ENCODE data around the gene HYAL2.

HYAL2 gene

DNA sequence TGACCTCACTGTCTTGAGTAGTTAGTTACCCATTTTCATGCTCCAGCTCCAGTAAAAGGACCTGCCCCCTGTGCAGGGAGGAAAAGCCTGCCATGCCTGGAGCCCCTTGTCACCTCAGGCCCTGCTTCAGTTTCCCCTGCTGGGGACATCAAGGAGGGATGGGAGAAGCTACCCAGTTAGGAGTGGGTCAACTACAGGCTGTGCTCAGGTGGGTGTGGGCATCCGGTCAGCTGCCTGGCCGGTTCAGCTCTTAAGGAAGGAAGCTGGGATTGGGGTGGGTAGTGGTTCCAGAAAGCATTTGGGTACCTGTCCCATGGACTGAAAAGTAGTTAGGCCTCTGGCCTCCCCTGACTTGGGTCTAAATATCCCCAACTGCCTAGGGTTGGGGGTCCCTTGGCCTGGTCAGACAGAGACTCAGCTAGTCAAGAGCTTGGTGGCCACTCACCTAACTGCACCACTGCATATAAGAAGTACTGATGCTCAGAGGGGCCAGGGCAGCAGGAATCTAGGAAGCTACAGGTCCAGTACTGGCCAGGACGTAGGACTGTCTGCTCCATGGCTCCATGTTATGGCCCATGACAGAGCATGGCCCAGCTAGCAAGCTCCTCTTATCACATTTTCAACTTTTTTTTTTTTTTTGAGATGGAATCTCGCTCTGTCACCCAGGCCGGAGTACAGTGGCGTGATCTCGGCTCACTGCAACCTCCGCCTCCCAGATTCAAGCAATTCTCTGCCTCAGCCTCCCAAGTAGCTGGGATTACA is 43.1 kb downstream of the HYAL2 start:
- H3K79me2 ChIP-seq (ENCODE audit: insufficient read depth, low read length) = no peaks in the 10 kb centered on the region
- no peaks in the 10 kb centered on the region for H3K9me2 ChIP-seq (replicated peaks; ENCODE audit: low read depth, low read length)
- H2AFZ ChIP-seq (ENCODE audit: low read length) = no peak overlapping the region
- no peak for TF ChIP-seq EZH2phosphoT487 (IDR thresholded peaks at IDR 0.05; ENCODE audit: borderline replicate concordance)
- TF ChIP-seq CTCF (conservative IDR thresholded peaks at IDR 0.05; ENCODE audit: low read length) = no peak
- H4K20me1 ChIP-seq (ENCODE audit: insufficient read depth, low read length, poor library complexity, severe bottlenecking) = no peaks in the 10 kb centered on the region
- H3K27me3 ChIP-seq (ENCODE audit: insufficient read depth, low read length, poor library complexity, severe bottlenecking) = no peaks in the 10 kb centered on the region
- H3K36me3 ChIP-seq (ENCODE audit: insufficient read depth, low read length) = no peaks in the 10 kb centered on the region
- no peaks in the 10 kb centered on the region for H3K9me3 ChIP-seq (ENCODE audit: insufficient read depth, low read depth, low read length)
- no peaks in the 10 kb centered on the region for H3K4me1 ChIP-seq (ENCODE audit: insufficient read depth, low read length, poor library complexity, severe bottlenecking)
- no peak overlapping the region for H3K9ac ChIP-seq (ENCODE audit: low read depth, low read length, poor library complexity, severe bottlenecking)
- no peak overlapping the region for H3K4me3 ChIP-seq (ENCODE audit: low read length, poor library complexity, severe bottlenecking)
- no peaks in the 10 kb centered on the region for H3F3A ChIP-seq (ENCODE audit: low read depth)
- no peak overlapping the region for H3K4me2 ChIP-seq (ENCODE audit: low read depth, low read length, poor library complexity, severe bottlenecking)

- H3K9me3 ChIP-seq (ENCODE audit: insufficient read depth, low read depth, low read length) = no peaks in the 10 kb centered on the region
- H3K27me3 ChIP-seq (ENCODE audit: insufficient read depth, low read length, poor library complexity, severe bottlenecking) = no peaks in the 10 kb centered on the region
- no peaks in the 10 kb centered on the region for H3K79me2 ChIP-seq (ENCODE audit: insufficient read depth, low read length)
- no peak within 1 kb of the TSS for H2AFZ ChIP-seq (ENCODE audit: low read length)
- TF ChIP-seq EZH2phosphoT487 (IDR thresholded peaks at IDR 0.05; ENCODE audit: borderline replicate concordance) (no peak), CTCF (conservative IDR thresholded peaks at IDR 0.05; ENCODE audit: low read length) (no peak)
- no peak within 1 kb of the TSS for H3K9ac ChIP-seq (ENCODE audit: low read depth, low read length, poor library complexity, severe bottlenecking)
- no peak within 1 kb of the TSS for H3K4me2 ChIP-seq (ENCODE audit: low read depth, low read length, poor library complexity, severe bottlenecking)
- H3K4me1 ChIP-seq (ENCODE audit: insufficient read depth, low read length, poor library complexity, severe bottlenecking) = no peaks in the 10 kb centered on the region
- H4K20me1 ChIP-seq (ENCODE audit: insufficient read depth, low read length, poor library complexity, severe bottlenecking) = no peaks in the 10 kb centered on the region
- no peak within 1 kb of the TSS for H3K4me3 ChIP-seq (ENCODE audit: low read length, poor library complexity, severe bottlenecking)
- H3K36me3 ChIP-seq (ENCODE audit: insufficient read depth, low read length) = no peaks in the 10 kb centered on the region
- H3F3A ChIP-seq (ENCODE audit: low read depth) = no peaks in the 10 kb centered on the region
- H3K9me2 ChIP-seq (replicated peaks; ENCODE audit: low read depth, low read length) = no peaks in the 10 kb centered on the region
Measured at GRCh38 chr3:50278880-50279224, 43.7 kb downstream of the HYAL2 start, which contains the start of gene LSMEM2. TSS of gene LSMEM2 (plus strand) at chr3:50279087. CDS start at chr3:50279114, 27 bp downstream.

DNA sequence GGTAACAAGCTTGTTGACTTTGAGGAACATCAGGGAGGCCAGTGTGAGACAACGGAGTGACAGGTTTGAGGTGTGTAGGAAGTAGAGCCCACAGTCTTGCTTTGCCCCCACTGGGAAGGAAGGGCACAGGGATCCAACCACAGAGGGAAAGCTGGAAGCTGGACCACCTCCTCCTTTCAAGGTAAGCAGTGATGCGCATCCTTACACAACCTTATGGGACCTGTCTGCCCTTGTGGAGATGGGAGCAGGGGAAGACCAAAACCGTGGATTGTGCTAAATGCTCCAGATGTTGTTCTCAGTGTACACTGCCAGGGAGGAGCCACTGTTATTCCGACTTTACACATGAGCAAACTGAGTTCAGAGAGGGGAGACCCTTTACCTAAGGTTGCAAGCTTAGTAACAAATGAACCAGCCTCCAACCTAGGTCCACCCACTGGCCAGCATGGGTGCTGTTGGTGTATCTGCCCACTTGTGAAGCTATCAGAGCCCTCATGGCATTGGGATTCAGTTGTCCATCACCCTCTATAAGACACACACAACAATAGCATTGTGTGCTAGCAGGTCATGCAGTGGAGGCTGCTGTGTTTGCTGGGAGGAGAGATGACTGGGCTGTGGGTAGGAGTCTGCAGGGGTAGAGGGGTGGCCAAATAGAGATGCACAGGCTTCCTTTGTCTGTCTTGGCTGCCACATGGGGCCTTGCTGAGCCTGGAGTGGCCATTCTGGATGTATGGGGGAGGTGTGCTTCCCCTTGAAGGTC is 44.2 kb downstream of the HYAL2 start:
- H3K9me2 ChIP-seq (replicated peaks; ENCODE audit: low read depth, low read length) = no peaks in the 10 kb centered on the region
- H3K79me2 ChIP-seq (ENCODE audit: insufficient read depth, low read length) = no peaks in the 10 kb centered on the region
- no peak overlapping the region for H3K9ac ChIP-seq (ENCODE audit: low read depth, low read length, poor library complexity, severe bottlenecking)
- no peaks in the 10 kb centered on the region for H3F3A ChIP-seq (ENCODE audit: low read depth)
- no peaks in the 10 kb centered on the region for H3K4me1 ChIP-seq (ENCODE audit: insufficient read depth, low read length, poor library complexity, severe bottlenecking)
- TF ChIP-seq CTCF (conservative IDR thresholded peaks at IDR 0.05; ENCODE audit: low read length) (no peak), EZH2phosphoT487 (IDR thresholded peaks at IDR 0.05; ENCODE audit: borderline replicate concordance) (no peak)
- no peak overlapping the region for H3K4me2 ChIP-seq (ENCODE audit: low read depth, low read length, poor library complexity, severe bottlenecking)
- no peaks in the 10 kb centered on the region for H3K36me3 ChIP-seq (ENCODE audit: insufficient read depth, low read length)
- no peaks in the 10 kb centered on the region for H3K27me3 ChIP-seq (ENCODE audit: insufficient read depth, low read length, poor library complexity, severe bottlenecking)
- H4K20me1 ChIP-seq (ENCODE audit: insufficient read depth, low read length, poor library complexity, severe bottlenecking) = no peaks in the 10 kb centered on the region
- H3K9me3 ChIP-seq (ENCODE audit: insufficient read depth, low read depth, low read length) = no peaks in the 10 kb centered on the region
- no peak overlapping the region for H2AFZ ChIP-seq (ENCODE audit: low read length)
- H3K4me3 ChIP-seq (ENCODE audit: low read length, poor library complexity, severe bottlenecking) = no peak overlapping the region
